ENCODE data around the gene PDIA3. TPM values are rescaled to one million over a fixed set of nuclear protein-coding genes. Genes with fewer than 3 reads are reported as not detected.
A peak's percentile ranks its signal among the peaks of the same experiment; 100 is the strongest.

PDIA3 gene
- total RNA-seq, 1 experiment from 2014 or later: 445 TPM

DNA sequence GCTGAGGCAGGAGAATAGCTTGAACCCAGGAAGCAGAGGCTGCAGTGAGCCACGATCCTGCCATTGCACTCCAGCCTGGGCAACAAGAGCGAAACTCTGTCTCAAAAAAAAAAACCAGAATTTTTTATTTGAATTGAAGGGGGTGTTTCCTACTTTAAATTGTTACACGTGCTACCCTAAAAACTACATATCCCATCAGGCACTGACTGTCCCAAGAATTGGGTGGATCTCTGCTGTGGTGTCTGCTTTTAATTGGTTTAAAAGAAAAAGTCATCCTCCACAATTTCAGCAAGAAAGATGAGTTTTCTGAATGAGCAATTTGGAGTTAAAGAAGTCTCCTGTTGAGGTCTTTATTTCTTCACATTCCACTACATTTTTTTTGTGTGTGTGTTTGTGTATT lies 2.1 kb downstream of the PDIA3 start:
- Histone ChIP-seq H3K79me2 (ENCODE audit: low read depth) (peaks cover 70% of the 10 kb centered on the region), H3F3A (ENCODE audit: insufficient read depth, low read depth) (0 out of 2 replicates have a peak, but pooled peaks cover 3% of the 10 kb centered on the region), H4K20me1 (ENCODE audit: insufficient read depth) (peaks cover 32% of the 10 kb centered on the region), H3K4me2 (peak overlapping the region; percentile 94), H3K4me3 (no peak overlapping the region; the same call in 1 of the 2 replicates), H3K27me3 (ENCODE audit: insufficient read depth, low read depth) (no peaks in the 10 kb centered on the region), H3K27ac (no peak overlapping the region), H2AFZ (no peak overlapping the region), H3K4me1 (replicated peaks; ENCODE audit: insufficient read depth) (no peaks in the 10 kb centered on the region), H3K36me3 (ENCODE audit: low read depth) (no peaks in the 10 kb centered on the region), H3K9me2 (ENCODE audit: insufficient read depth) (no peaks in the 10 kb centered on the region), H3K9me3 (ENCODE audit: insufficient read depth, low read depth) (no peaks in the 10 kb centered on the region)
- BruUV-seq (replicated peaks): no TSS peak
- DNase-seq: no peak
- POLR2A ChIA-PET (ENCODE audit: unreplicated experiment): interaction anchor here (0.7 kb wide), 1 partner anchor 680 kb away, joined by 16 read pairs; no protein-coding TSS in a partner anchor
- TF ChIP-seq EZH2 (IDR thresholded peaks at IDR 0.05; ENCODE audit: low read depth): no peak
- TF ChIP-seq, protein P1, sequence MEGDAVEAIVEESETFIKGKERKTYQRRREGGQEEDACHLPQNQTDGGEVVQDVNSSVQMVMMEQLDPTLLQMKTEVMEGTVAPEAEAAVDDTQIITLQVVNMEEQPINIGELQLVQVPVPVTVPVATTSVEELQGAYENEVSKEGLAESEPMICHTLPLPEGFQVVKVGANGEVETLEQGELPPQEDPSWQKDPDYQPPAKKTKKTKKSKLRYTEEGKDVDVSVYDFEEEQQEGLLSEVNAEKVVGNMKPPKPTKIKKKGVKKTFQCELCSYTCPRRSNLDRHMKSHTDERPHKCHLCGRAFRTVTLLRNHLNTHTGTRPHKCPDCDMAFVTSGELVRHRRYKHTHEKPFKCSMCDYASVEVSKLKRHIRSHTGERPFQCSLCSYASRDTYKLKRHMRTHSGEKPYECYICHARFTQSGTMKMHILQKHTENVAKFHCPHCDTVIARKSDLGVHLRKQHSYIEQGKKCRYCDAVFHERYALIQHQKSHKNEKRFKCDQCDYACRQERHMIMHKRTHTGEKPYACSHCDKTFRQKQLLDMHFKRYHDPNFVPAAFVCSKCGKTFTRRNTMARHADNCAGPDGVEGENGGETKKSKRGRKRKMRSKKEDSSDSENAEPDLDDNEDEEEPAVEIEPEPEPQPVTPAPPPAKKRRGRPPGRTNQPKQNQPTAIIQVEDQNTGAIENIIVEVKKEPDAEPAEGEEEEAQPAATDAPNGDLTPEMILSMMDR (conservative IDR thresholded peaks at IDR 0.05): no peak
- intact Hi-C loops (cut with micrococcal nuclease; ENCODE audit: unreplicated experiment): no loop called here
- CTCF ChIA-PET: no interaction called here

DNA sequence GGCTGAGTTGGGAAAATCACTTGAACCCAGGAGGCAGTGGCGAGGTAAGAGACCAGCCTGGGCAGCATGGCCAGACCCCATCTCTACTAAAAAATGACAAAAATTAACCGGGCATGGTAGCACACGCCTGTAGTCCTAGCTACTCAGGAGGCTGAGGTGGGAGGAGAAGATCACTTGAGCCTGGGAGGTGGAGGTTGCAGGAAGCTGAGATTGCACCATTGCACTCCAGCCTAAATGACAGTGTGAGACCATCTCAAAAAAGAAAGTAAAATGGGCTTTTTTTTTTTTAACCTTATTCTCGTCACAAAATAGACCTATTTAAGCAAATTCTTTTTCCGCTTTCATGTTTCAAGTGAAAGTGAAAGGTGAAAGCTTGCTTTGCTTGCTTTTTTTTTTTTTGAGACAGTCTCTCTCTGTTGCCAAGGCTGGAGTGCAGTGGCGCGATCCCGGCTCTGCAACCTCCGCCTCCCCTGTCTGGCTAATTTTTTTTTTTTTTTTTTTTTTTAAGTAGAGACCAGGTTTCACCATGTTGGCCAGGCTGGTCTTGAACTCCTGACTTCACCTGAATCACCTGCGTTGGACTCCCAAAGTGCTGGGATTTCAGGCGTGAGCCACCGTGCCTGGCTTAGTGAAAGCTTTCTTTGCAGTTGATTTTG lies 3.6 kb downstream of the PDIA3 start:
- Histone ChIP-seq H3K27me3 (ENCODE audit: insufficient read depth, low read depth) (no peaks in the 10 kb centered on the region), H3K4me1 (replicated peaks; ENCODE audit: insufficient read depth) (no peaks in the 10 kb centered on the region), H3K4me2 (no peak overlapping the region), H3F3A (ENCODE audit: insufficient read depth, low read depth) (0 out of 2 replicates have a peak, but pooled peaks cover 3% of the 10 kb centered on the region), H3K9me2 (ENCODE audit: insufficient read depth) (no peaks in the 10 kb centered on the region), H3K27ac (no peak overlapping the region), H3K4me3 (no peak overlapping the region), H3K36me3 (ENCODE audit: low read depth) (no peaks in the 10 kb centered on the region), H3K79me2 (ENCODE audit: low read depth) (peaks cover 76% of the 10 kb centered on the region), H4K20me1 (ENCODE audit: insufficient read depth) (peaks cover 36% of the 10 kb centered on the region), H3K9me3 (ENCODE audit: insufficient read depth, low read depth) (no peaks in the 10 kb centered on the region), H2AFZ (no peak overlapping the region)
- intact Hi-C loops (cut with micrococcal nuclease; ENCODE audit: unreplicated experiment): no loop called here
- BruUV-seq (replicated peaks): no TSS peak
- no peak for DNase-seq
- ChIA-PET CTCF (interaction anchor here (0.6 kb wide), 1 partner anchor 590 kb away, joined by 5 read pairs; no protein-coding TSS in a partner anchor), POLR2A (ENCODE audit: unreplicated experiment) (no interaction called here)
- TF ChIP-seq EZH2 (IDR thresholded peaks at IDR 0.05; ENCODE audit: low read depth): no peak
- TF ChIP-seq, protein P1 (conservative IDR thresholded peaks at IDR 0.05): no peak

GRCh38 chr15:43751885-43752284 lies 5.6 kb downstream of the PDIA3 start:
- Histone ChIP-seq H3K36me3 (ENCODE audit: low read depth) (peaks cover 6% of the 10 kb centered on the region; the same call in 1 of the 2 replicates), H3K4me1 (replicated peaks; ENCODE audit: insufficient read depth) (no peaks in the 10 kb centered on the region), H3K4me3 (no peak overlapping the region), H3K9me2 (ENCODE audit: insufficient read depth) (no peaks in the 10 kb centered on the region), H3K9me3 (ENCODE audit: insufficient read depth, low read depth) (no peaks in the 10 kb centered on the region), H2AFZ (no peak overlapping the region), H4K20me1 (ENCODE audit: insufficient read depth) (peaks cover 43% of the 10 kb centered on the region), H3F3A (ENCODE audit: insufficient read depth, low read depth) (0 out of 2 replicates have a peak, but pooled peaks cover 3% of the 10 kb centered on the region), H3K27me3 (ENCODE audit: insufficient read depth, low read depth) (no peaks in the 10 kb centered on the region), H3K27ac (no peak overlapping the region), H3K79me2 (ENCODE audit: low read depth) (peaks cover 71% of the 10 kb centered on the region), H3K4me2 (no peak overlapping the region)
- BruUV-seq (replicated peaks): no TSS peak
- CTCF ChIA-PET: no interaction called here
- TF ChIP-seq, protein P1 (conservative IDR thresholded peaks at IDR 0.05): no peak
- no peak for DNase-seq
- POLR2A ChIA-PET (ENCODE audit: unreplicated experiment): no interaction called here
- intact Hi-C loops (cut with micrococcal nuclease; ENCODE audit: unreplicated experiment): no loop called here

All from PC-9 (cell line).